AG04449 (cell line): Measurements from ENCODE around the gene MSL1.
A peak's percentile ranks its signal among the peaks of the same experiment; 100 is the strongest.

Source experiments
- CTCF ChIA-PET: fragments of 350-600 bp; formaldehyde crosslinking; extraction: SDS; loops from one replicate; lab custom pipeline; 2021; ENCODE audit warnings: antibody characterized with exemption; lab: Yijun Ruan, JAX
- POLR2A ChIA-PET: fragments of 400-600, 350-600 bp; formaldehyde crosslinking; extraction: SDS; loops from one replicate; lab custom pipeline; 2020; ENCODE audit warnings: antibody characterized with exemption, inconsistent platforms; lab: Yijun Ruan, JAX
- DNase-seq: peaks from one replicate; pipeline ENCODE4 v3.0.0-alpha.2; 2010; ENCODE audit warnings: low read depth, low spot score
- H3K4me3 ChIP-seq: 2 replicates; pipeline ENCODE4 v1.5.1; 2011; ENCODE audit warnings: low read depth, mild to moderate bottlenecking, control low read depth, low read length
- CTCF ChIP-seq: IDR thresholded peaks from one replicate; pipeline ENCODE4 v1.5.1; 2011; ENCODE audit warnings: mild to moderate bottlenecking, moderate library complexity, low read length, control low read depth, inconsistent platforms; ENCODE audit not compliant: insufficient read depth; ENCODE audit errors: missing control alignments

MSL1 gene

GRCh38 chr17:40177275-40177874 lies 55.6 kb downstream of the MSL1 start, which contains the start of gene RAPGEFL1:
TSS of gene RAPGEFL1 (plus strand) at chr17:40177470. CDS start at chr17:40177862, 392 bp downstream.
- POLR2A ChIA-PET: no interaction called here
- TF ChIP-seq CTCF: no peak
- H3K4me3 ChIP-seq: peak within 1 kb of the TSS; percentile 55
- no peak for DNase-seq
- CTCF ChIA-PET: interaction anchor here (1.4 to 10.4 kb wide), 5 partner anchors 15 to 164 kb away, joined by 3 to 76 read pairs (median 5); partner anchors contain the start of gene CASC3

- no peak for DNase-seq
- CTCF ChIA-PET: interaction anchor here (1.5 to 10.4 kb wide), 5 partner anchors 8 to 65 kb away, joined by 3 to 76 read pairs (median 25); partner anchors contain the start of gene CASC3
- no peak for TF ChIP-seq CTCF
- no peak overlapping the region; the same call in 1 of the 2 replicates for H3K4me3 ChIP-seq
- POLR2A ChIA-PET: no interaction called here
Measured at GRCh38 chr17:40178021-40178601, 56.3 kb downstream of the MSL1 start.

GRCh38 chr17:40178660-40179059 lies 56.9 kb downstream of the MSL1 start:
- H3K4me3 ChIP-seq: no peak overlapping the region
- ChIA-PET POLR2A (interaction anchor here (1.0 to 1.3 kb wide), 2 partner anchors 11 to 66 kb away, joined by 4 to 5 read pairs; no protein-coding TSS in a partner anchor), CTCF (interaction anchor here (0.7 to 10.4 kb wide), 8 partner anchors 8 to 152 kb away, joined by 3 to 76 read pairs (median 10); partner anchors contain the start of genes CASC3 and NR1D1)
- no peak for DNase-seq
- no peak for TF ChIP-seq CTCF

- DNase-seq: no peak
- ChIA-PET CTCF (interaction anchor here (0.9 to 10.4 kb wide), 9 partner anchors 10 to 154 kb away, joined by 3 to 76 read pairs (median 8); no protein-coding TSS in a partner anchor), POLR2A (interaction anchor here (0.6 to 1.3 kb wide), 4 partner anchors 12 to 67 kb away, joined by 3 to 5 read pairs (median 4); no protein-coding TSS in a partner anchor)
- no peak overlapping the region for H3K4me3 ChIP-seq
- no peak for TF ChIP-seq CTCF
Measured at GRCh38 chr17:40179923-40180659, 58.3 kb downstream of the MSL1 start.

GRCh38 chr17:40180694-40181093 lies 58.9 kb downstream of the MSL1 start:
- CTCF ChIA-PET: interaction anchor here (2.4 to 10.4 kb wide), 4 partner anchors 12 to 110 kb away, joined by 13 to 76 read pairs (median 31); no protein-coding TSS in a partner anchor
- DNase-seq: no peak
- TF ChIP-seq CTCF: no peak
- H3K4me3 ChIP-seq: no peak overlapping the region
- POLR2A ChIA-PET: no interaction called here
